ENCODE results near the gene ANKS1B.

Gene ANKS1B

GRCh38 chr12:99130808-99131553 is 853.8 kb downstream of the ANKS1B start:
- in situ Hi-C loops (cut with MboI; ENCODE audit: low pct_unique_long_range_greater_than_20kb, low sequenced_read_pairs, unreplicated experiment) = no loop called here
- TF ChIP-seq CTCF (IDR thresholded peaks at IDR 0.05; ENCODE audit: extremely low read depth, insufficient read depth, missing control alignments) = no peak
- peak; percentile 28 for DNase-seq (ENCODE audit: low spot score)

- no peak for TF ChIP-seq CTCF (IDR thresholded peaks at IDR 0.05; ENCODE audit: extremely low read depth, insufficient read depth, missing control alignments)
- in situ Hi-C loops (cut with MboI; ENCODE audit: low pct_unique_long_range_greater_than_20kb, low sequenced_read_pairs, unreplicated experiment) = no loop called here
- no peak for DNase-seq (ENCODE audit: low spot score)
Observed at GRCh38 chr12:99128246-99128802, 856.4 kb downstream of the ANKS1B start.

- in situ Hi-C loops (cut with MboI; ENCODE audit: low pct_unique_long_range_greater_than_20kb, low sequenced_read_pairs, unreplicated experiment) = no loop called here
- TF ChIP-seq CTCF (IDR thresholded peaks at IDR 0.05; ENCODE audit: extremely low read depth, insufficient read depth, missing control alignments) = no peak
- DNase-seq (ENCODE audit: low spot score) = no peak
Observed at GRCh38 chr12:99122959-99123358, 861.8 kb downstream of the ANKS1B start.

DNA sequence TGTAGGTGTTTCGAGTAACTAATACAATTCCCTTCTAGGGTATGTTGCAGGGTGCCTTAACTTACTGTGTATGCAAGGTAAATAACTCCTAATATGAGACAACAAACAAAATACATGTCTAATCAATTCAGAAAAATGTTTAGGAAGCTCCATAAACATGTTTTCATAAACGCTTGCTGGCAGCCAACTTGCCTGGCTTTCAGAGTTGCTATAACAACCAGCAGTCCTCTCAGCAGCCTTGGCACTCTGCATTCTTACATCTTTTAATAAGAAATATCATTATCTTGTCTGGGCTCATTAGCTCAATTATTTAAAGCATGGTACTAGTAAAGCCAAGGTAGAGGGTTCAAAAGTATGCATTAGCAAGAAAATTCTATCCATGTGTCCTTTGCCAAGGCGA is 862.2 kb downstream of the ANKS1B start:
- TF ChIP-seq CTCF (IDR thresholded peaks at IDR 0.05; ENCODE audit: extremely low read depth, insufficient read depth, missing control alignments) = no peak
- DNase-seq (ENCODE audit: low spot score) = no peak
- in situ Hi-C loops (cut with MboI; ENCODE audit: low pct_unique_long_range_greater_than_20kb, low sequenced_read_pairs, unreplicated experiment) = no loop called here

DNA sequence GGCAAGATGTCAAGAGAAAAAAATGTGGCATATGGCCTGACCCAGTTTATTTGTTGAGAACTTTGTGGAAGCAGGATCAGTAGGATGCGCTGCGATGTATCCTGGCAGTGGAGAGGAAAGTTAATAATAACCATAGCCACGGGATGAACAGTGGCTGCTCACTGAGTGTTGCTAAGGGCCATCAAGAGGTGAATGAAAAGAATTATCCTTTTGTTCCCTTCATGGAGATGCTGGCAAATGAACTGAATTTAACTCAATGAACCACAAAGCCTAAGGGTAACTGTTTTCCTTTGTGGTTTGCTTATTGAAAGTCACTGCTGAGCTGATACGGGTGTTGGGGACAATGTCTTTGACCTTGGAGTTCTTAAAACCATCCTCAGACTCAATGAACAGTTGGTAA is 863.2 kb downstream of the ANKS1B start:
- no peak for TF ChIP-seq CTCF (IDR thresholded peaks at IDR 0.05; ENCODE audit: extremely low read depth, insufficient read depth, missing control alignments)
- DNase-seq (ENCODE audit: low spot score) = no peak
- in situ Hi-C loops (cut with MboI; ENCODE audit: low pct_unique_long_range_greater_than_20kb, low sequenced_read_pairs, unreplicated experiment) = no loop called here

DNA sequence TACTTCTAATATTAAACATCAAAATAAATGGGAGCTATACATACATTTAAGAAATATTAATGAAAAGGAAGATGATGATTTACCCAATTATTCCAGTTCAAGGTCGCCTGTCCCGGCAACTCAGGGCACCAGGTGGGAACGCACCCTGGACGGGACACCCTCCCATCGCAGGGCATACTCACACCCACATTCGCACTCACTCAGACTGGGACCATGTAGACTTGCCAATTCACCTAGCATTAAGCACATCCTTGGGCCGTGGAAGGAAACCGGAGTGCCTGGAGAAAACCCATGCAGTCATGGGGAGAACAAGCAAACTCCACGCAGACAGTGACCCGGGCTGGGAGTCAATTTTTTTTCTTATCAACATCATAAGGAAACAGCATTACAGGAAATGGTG is 864.8 kb downstream of the ANKS1B start:
- DNase-seq (ENCODE audit: low spot score) = no peak
- in situ Hi-C loops (cut with MboI; ENCODE audit: low pct_unique_long_range_greater_than_20kb, low sequenced_read_pairs, unreplicated experiment) = no loop called here
- TF ChIP-seq CTCF (IDR thresholded peaks at IDR 0.05; ENCODE audit: extremely low read depth, insufficient read depth, missing control alignments) = no peak

All from GM13977 (cell line).